Left lobe of liver (tissue), 2 donors: ENCODE measurements around the gene PANK3. TPM values are rescaled to one million over a fixed set of nuclear protein-coding genes. Genes with fewer than 3 reads are reported as not detected.
A peak's percentile ranks its signal among the peaks of the same experiment; 100 is the strongest.

Source experiments
- ATAC-seq: fragments of 200-7000 bp; cut with Tn5 transposase; one replicate; pipeline ENCODE4 v1.9.1; 2020; ENCODE audit warnings: mild to moderate bottlenecking, moderate library complexity
- DNase-seq: peaks from one replicate; pipeline ENCODE4 v3.0.0-alpha.2; 2020; ENCODE audit warnings: low spot score
- total RNA-seq: library from RNA; stranded (reverse); gene quantifications from one replicate; pipeline ENCODE4 v1.2.1, GENCODE V29; 2021
- donor health status: DM: no; HTN: no; CAD: no; lungs with moderate emphysema.
- donor health status: DM: no; HTN: yes; CAD: no.

PANK3 gene
- 41.3 TPM for total RNA-seq

GRCh38 chr5:168578538-168579487 is at the start of gene PANK3:
TSS of gene PANK3 (minus strand) at chr5:168579368. CDS start at chr5:168579283, 85 bp downstream.
- ATAC-seq (peak; percentile 88), DNase-seq (no peak)

GRCh38 chr5:168624850-168625364 is 45.7 kb upstream of the PANK3 start:
- ATAC-seq (peak; percentile 82), DNase-seq (no peak)

- ATAC-seq (no peak), DNase-seq (no peak)
These were observed 41.6 kb upstream of the PANK3 start for GRCh38 chr5:168620807-168621206.

- ATAC-seq (no peak), DNase-seq (no peak)
These were observed 35.5 kb upstream of the PANK3 start for GRCh38 chr5:168614661-168615060.

- peak; percentile 77 for ATAC-seq
- peak; percentile 69 for DNase-seq
These were observed 34.8 kb upstream of the PANK3 start for GRCh38 chr5:168613996-168614395.

GRCh38 chr5:168613396-168613795 is 34.2 kb upstream of the PANK3 start:
- no peak for DNase-seq
- ATAC-seq: no peak

- DNase-seq (peak; percentile 55), ATAC-seq (peak; percentile 90)
These were observed 33.8 kb upstream of the PANK3 start for GRCh38 chr5:168612996-168613395.

- no peak for DNase-seq
- ATAC-seq: no peak
These were observed 33.0 kb upstream of the PANK3 start for GRCh38 chr5:168612123-168612522.

GRCh38 chr5:168611165-168611564 is 32.0 kb upstream of the PANK3 start:
- DNase-seq (no peak), ATAC-seq (no peak)

GRCh38 chr5:168609806-168610482 is 30.8 kb upstream of the PANK3 start:
- no peak for DNase-seq
- ATAC-seq: no peak

GRCh38 chr5:168608821-168609220 is 29.7 kb upstream of the PANK3 start:
- DNase-seq: no peak

GRCh38 chr5:168608386-168608785 is 29.2 kb upstream of the PANK3 start:
- ATAC-seq (no peak), DNase-seq (no peak)

More at GRCh38 chr5:168608821-168609220, 29.7 kb upstream of the PANK3 start:
- no peak for ATAC-seq

GRCh38 chr5:168607946-168608345 is 28.8 kb upstream of the PANK3 start:
- ATAC-seq: no peak
- no peak for DNase-seq

- DNase-seq: no peak
- ATAC-seq: no peak
These were observed 27.4 kb upstream of the PANK3 start for GRCh38 chr5:168606562-168606961.

GRCh38 chr5:168604436-168604835 is 25.3 kb upstream of the PANK3 start:
- ATAC-seq (no peak), DNase-seq (no peak)

GRCh38 chr5:168603746-168604145 is 24.6 kb upstream of the PANK3 start:
- no peak for DNase-seq
- ATAC-seq: no peak

GRCh38 chr5:168602517-168602916 is 23.3 kb upstream of the PANK3 start:
- DNase-seq (no peak), ATAC-seq (no peak)

- no peak for DNase-seq
- ATAC-seq: no peak
These were observed 22.8 kb upstream of the PANK3 start for GRCh38 chr5:168601972-168602371.

GRCh38 chr5:168600409-168600808 is 21.2 kb upstream of the PANK3 start:
- DNase-seq (peak; percentile 94), ATAC-seq (peak; percentile 90)

- no peak for DNase-seq
- no peak for ATAC-seq
These were observed 20.7 kb upstream of the PANK3 start for GRCh38 chr5:168599826-168600225.

- ATAC-seq (no peak), DNase-seq (no peak)
These were observed 19.5 kb upstream of the PANK3 start for GRCh38 chr5:168598639-168599038.

- ATAC-seq (peak; percentile 57), DNase-seq (peak; percentile 58)
These were observed 17.8 kb upstream of the PANK3 start for GRCh38 chr5:168596927-168597326.
